ENCODE results near the gene MTAP. TPM values are rescaled to one million over a fixed set of nuclear protein-coding genes. Genes with fewer than 3 reads are reported as not detected.

MTAP gene
- total RNA-seq, 1 experiment from 2014 or later: 326 TPM

GRCh38 chr9:21796768-21797167, 5.7 kb upstream of the MTAP start:
- ChIA-PET RAD21 (ENCODE audit: low non-redundant PET in 1 of 2, low total read pairs in 2 of 2, uncharacterized antibody in 2 of 2, unreplicated experiment in 2 of 2) (no interaction called here), POLR2A (no interaction called here), CTCF (interaction anchor here (0.9 kb wide), 1 partner anchor 362 kb away, joined by 3 read pairs; no protein-coding TSS in a partner anchor)
- Histone ChIP-seq H3K27ac (ENCODE audit: low read depth, low read length) (peak overlapping the region; percentile 47; the same call in 1 of the 2 replicates), H3K4me1 (ENCODE audit: control insufficient read depth in 1 of 2, insufficient read depth in 2 of 2, low read length in 2 of 2) (peaks cover 25 to 40% of the 10 kb centered on the region in 2 experiments), H3K4me3 (replicated peaks in 1 of 2; ENCODE audit: low read depth in 1 of 2, low read length in 2 of 2) (no peak overlapping the region), H3K9me3 (ENCODE audit: control insufficient read depth in 1 of 2, insufficient read depth in 1 of 2, low read depth in 1 of 2, low read length in 2 of 2) (no peaks in the 10 kb centered on the region), H4K20me1 (ENCODE audit: insufficient read depth) (no peaks in the 10 kb centered on the region), H3K9me2 (ENCODE audit: insufficient read depth) (peaks cover 4% of the 10 kb centered on the region; the same call in 1 of the 2 replicates), H3K9ac (ENCODE audit: low read length) (0 out of 2 replicates have a peak overlapping the region, but pooled peaks have one; percentile 6), H3K4me2 (ENCODE audit: low read length) (peak overlapping the region; percentile 44), H3K36me3 (ENCODE audit: control insufficient read depth in 1 of 2, insufficient read depth in 2 of 2, low read length in 2 of 2) (no peaks in the 10 kb centered on the region), H3K79me2 (ENCODE audit: insufficient read depth, low read length) (peaks cover 10% of the 10 kb centered on the region), H2AFZ (ENCODE audit: low read depth, low read length, poor library complexity, severe bottlenecking) (peak overlapping the region; percentile 32), H3K27me3 (ENCODE audit: insufficient read depth, low read length) (no peaks in the 10 kb centered on the region)
- intact Hi-C loops (cut with micrococcal nuclease): loop anchor here (10.0 kb wide), 1 partner anchor 562 kb away; no protein-coding TSS in a partner anchor
- DNase-seq (ENCODE audit: low read depth, low spot score) (no peak), ATAC-seq (peak; percentile 60)
- BruUV-seq (replicated peaks): no TSS peak
- TF ChIP-seq SP1 (IDR thresholded peaks at IDR 0.05; ENCODE audit: low read depth): peak; percentile 28; the same call in 1 of the 2 replicates
- TF ChIP-seq RAD21 (IDR thresholded peaks at IDR 0.05; ENCODE audit: low read depth): no peak
- TF ChIP-seq YY1 (IDR thresholded peaks at IDR 0.05; ENCODE audit: extremely low read depth, insufficient replicate concordance, low read depth, low read length): no peak
- TF ChIP-seq SRF (IDR thresholded peaks at IDR 0.05; ENCODE audit: low read depth): no peak
- TF ChIP-seq MAX (IDR thresholded peaks at IDR 0.05): 0 out of 2 replicates have a peak, but pooled peaks have one; percentile 13
- TF ChIP-seq, protein P1, sequence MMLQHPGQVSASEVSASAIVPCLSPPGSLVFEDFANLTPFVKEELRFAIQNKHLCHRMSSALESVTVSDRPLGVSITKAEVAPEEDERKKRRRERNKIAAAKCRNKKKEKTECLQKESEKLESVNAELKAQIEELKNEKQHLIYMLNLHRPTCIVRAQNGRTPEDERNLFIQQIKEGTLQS (IDR thresholded peaks at IDR 0.05): no peak
- TF ChIP-seq ZNF274 (IDR thresholded peaks at IDR 0.05; ENCODE audit: low read depth, low read length): no peak

- Histone ChIP-seq H2AFZ (ENCODE audit: low read depth, low read length, poor library complexity, severe bottlenecking) (no peak overlapping the region), H3K4me1 (ENCODE audit: control insufficient read depth in 1 of 2, insufficient read depth in 2 of 2, low read length in 2 of 2) (peaks cover 47 to 60% of the 10 kb centered on the region in 2 experiments), H3K4me2 (ENCODE audit: low read length) (peak overlapping the region; percentile 88), H3K4me3 (replicated peaks in 1 of 2; ENCODE audit: low read depth in 1 of 2, low read length in 2 of 2) (peak overlapping the region; percentile 57 to 95), H3K27me3 (ENCODE audit: insufficient read depth, low read length) (no peaks in the 10 kb centered on the region), H3K79me2 (ENCODE audit: insufficient read depth, low read length) (peaks cover 53% of the 10 kb centered on the region), H3K9me3 (ENCODE audit: control insufficient read depth in 1 of 2, insufficient read depth in 1 of 2, low read depth in 1 of 2, low read length in 2 of 2) (no peaks in the 10 kb centered on the region), H3K9ac (ENCODE audit: low read length) (peak overlapping the region; percentile 96), H4K20me1 (ENCODE audit: insufficient read depth) (peaks cover 21% of the 10 kb centered on the region; the same call in 1 of the 2 replicates), H3K27ac (ENCODE audit: low read depth, low read length) (peak overlapping the region; percentile 98), H3K36me3 (ENCODE audit: control insufficient read depth in 1 of 2, insufficient read depth in 2 of 2, low read length in 2 of 2) (peaks cover 13 to 21% of the 10 kb centered on the region in 2 experiments; a peak in 2 of 4 replicates), H3K9me2 (ENCODE audit: insufficient read depth) (peaks cover 4% of the 10 kb centered on the region; the same call in 1 of the 2 replicates)
- RAD21 ChIA-PET (ENCODE audit: low non-redundant PET in 1 of 2, low total read pairs in 2 of 2, uncharacterized antibody in 2 of 2, unreplicated experiment in 2 of 2): no interaction called here
- intact Hi-C loops (cut with micrococcal nuclease): no loop called here
- TF ChIP-seq POLR2A (IDR thresholded peaks at IDR 0.05; ENCODE audit: borderline replicate concordance, extremely low read depth, insufficient read depth, insufficient read length) (no peak), CBX3 (IDR thresholded peaks at IDR 0.05; ENCODE audit: low read depth) (no peak), EZH2phosphoT487 (IDR thresholded peaks at IDR 0.05; ENCODE audit: borderline replicate concordance) (no peak), SP1 (IDR thresholded peaks at IDR 0.05; ENCODE audit: low read depth) (no peak), SIN3A (IDR thresholded peaks at IDR 0.05; ENCODE audit: low read depth) (no peak), SRF (IDR thresholded peaks at IDR 0.05; ENCODE audit: low read depth) (no peak)
- TF ChIP-seq, protein P2, sequence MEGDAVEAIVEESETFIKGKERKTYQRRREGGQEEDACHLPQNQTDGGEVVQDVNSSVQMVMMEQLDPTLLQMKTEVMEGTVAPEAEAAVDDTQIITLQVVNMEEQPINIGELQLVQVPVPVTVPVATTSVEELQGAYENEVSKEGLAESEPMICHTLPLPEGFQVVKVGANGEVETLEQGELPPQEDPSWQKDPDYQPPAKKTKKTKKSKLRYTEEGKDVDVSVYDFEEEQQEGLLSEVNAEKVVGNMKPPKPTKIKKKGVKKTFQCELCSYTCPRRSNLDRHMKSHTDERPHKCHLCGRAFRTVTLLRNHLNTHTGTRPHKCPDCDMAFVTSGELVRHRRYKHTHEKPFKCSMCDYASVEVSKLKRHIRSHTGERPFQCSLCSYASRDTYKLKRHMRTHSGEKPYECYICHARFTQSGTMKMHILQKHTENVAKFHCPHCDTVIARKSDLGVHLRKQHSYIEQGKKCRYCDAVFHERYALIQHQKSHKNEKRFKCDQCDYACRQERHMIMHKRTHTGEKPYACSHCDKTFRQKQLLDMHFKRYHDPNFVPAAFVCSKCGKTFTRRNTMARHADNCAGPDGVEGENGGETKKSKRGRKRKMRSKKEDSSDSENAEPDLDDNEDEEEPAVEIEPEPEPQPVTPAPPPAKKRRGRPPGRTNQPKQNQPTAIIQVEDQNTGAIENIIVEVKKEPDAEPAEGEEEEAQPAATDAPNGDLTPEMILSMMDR (IDR thresholded peaks at IDR 0.05 in 2 of 3, conservative IDR thresholded peaks at IDR 0.05 in 1 of 3; ENCODE audit: borderline replicate concordance in 1 of 3, insufficient read depth in 1 of 3, low read depth in 2 of 3, low read length in 2 of 3): no peak
- TF ChIP-seq, protein P3, sequence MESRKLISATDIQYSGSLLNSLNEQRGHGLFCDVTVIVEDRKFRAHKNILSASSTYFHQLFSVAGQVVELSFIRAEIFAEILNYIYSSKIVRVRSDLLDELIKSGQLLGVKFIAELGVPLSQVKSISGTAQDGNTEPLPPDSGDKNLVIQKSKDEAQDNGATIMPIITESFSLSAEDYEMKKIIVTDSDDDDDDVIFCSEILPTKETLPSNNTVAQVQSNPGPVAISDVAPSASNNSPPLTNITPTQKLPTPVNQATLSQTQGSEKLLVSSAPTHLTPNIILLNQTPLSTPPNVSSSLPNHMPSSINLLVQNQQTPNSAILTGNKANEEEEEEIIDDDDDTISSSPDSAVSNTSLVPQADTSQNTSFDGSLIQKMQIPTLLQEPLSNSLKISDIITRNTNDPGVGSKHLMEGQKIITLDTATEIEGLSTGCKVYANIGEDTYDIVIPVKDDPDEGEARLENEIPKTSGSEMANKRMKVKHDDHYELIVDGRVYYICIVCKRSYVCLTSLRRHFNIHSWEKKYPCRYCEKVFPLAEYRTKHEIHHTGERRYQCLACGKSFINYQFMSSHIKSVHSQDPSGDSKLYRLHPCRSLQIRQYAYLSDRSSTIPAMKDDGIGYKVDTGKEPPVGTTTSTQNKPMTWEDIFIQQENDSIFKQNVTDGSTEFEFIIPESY (IDR thresholded peaks at IDR 0.05; ENCODE audit: extremely low read depth, insufficient replicate concordance, low read length): no peak
- no peak for ATAC-seq
- CTCF ChIA-PET: no interaction called here
- no TSS peak for BruUV-seq (replicated peaks)
- POLR2A ChIA-PET: interaction anchor here (1.4 to 1.5 kb wide), 2 partner anchors 20 to 242 kb away, joined by 3 to 4 read pairs; no protein-coding TSS in a partner anchor
- no peak for DNase-seq (ENCODE audit: low read depth, low spot score)
Observed at GRCh38 chr9:21800931-21801682, 1.3 kb upstream of the MTAP start.

Measured in HCT116 (cell line).